GM18502 (cell line): Measurements from ENCODE around the gene MPHOSPH6.
"Not testable (repeated sequence)": the region's sequence is repeated elsewhere in the genome, so short reads cannot be mapped to it uniquely, and the experiment has no call there.

Source experiments
- ATAC-seq: cut with Tn5 transposase; IDR thresholded peaks from one replicate; pipeline ENCODE4 v1.9.1; 2021; ENCODE audit warnings: mild to moderate bottlenecking; ENCODE audit not compliant: unreplicated experiment, poor library complexity

MPHOSPH6 gene

GRCh38 chr16:82169861-82170845 is at the start of gene MPHOSPH6:
TSS of gene MPHOSPH6 (minus strand) at chr16:82170224. CDS start at chr16:82170175, 49 bp downstream.
- ATAC-seq: peak; percentile 96

GRCh38 chr16:82219298-82219697 is 49.3 kb upstream of the MPHOSPH6 start:
- ATAC-seq: no peak

- ATAC-seq: not testable (repeated sequence)
Observed at GRCh38 chr16:82209314-82209713, 39.3 kb upstream of the MPHOSPH6 start.

- ATAC-seq: no peak
Observed at GRCh38 chr16:82203198-82203597, 33.2 kb upstream of the MPHOSPH6 start.

GRCh38 chr16:82201926-82202325 is 31.9 kb upstream of the MPHOSPH6 start:
- ATAC-seq: no peak

GRCh38 chr16:82201351-82201750 is 31.3 kb upstream of the MPHOSPH6 start:
- no peak for ATAC-seq

GRCh38 chr16:82199209-82199608 is 29.2 kb upstream of the MPHOSPH6 start:
- no peak for ATAC-seq

GRCh38 chr16:82197540-82198240 is 27.7 kb upstream of the MPHOSPH6 start:
- no peak for ATAC-seq

- no peak for ATAC-seq
Observed at GRCh38 chr16:82195917-82196494, 26.0 kb upstream of the MPHOSPH6 start.

GRCh38 chr16:82194086-82194485 is 24.1 kb upstream of the MPHOSPH6 start:
- ATAC-seq: no peak

- ATAC-seq: no peak
Observed at GRCh38 chr16:82192665-82193064, 22.6 kb upstream of the MPHOSPH6 start.

GRCh38 chr16:82190386-82190785 is 20.4 kb upstream of the MPHOSPH6 start:
- ATAC-seq: no peak

- ATAC-seq: no peak
Observed at GRCh38 chr16:82187829-82188228, 17.8 kb upstream of the MPHOSPH6 start.

- ATAC-seq: no peak
Observed at GRCh38 chr16:82185012-82185411, 15.0 kb upstream of the MPHOSPH6 start.

- no peak for ATAC-seq
Observed at GRCh38 chr16:82184213-82184612, 14.2 kb upstream of the MPHOSPH6 start.

- ATAC-seq: no peak
Observed at GRCh38 chr16:82183004-82183397, 13.0 kb upstream of the MPHOSPH6 start.

GRCh38 chr16:82182266-82183003 is 12.4 kb upstream of the MPHOSPH6 start:
- no peak for ATAC-seq

- ATAC-seq: no peak
Observed at GRCh38 chr16:82181461-82182185, 11.6 kb upstream of the MPHOSPH6 start.

GRCh38 chr16:82178352-82178751 is 8.3 kb upstream of the MPHOSPH6 start:
- no peak for ATAC-seq

GRCh38 chr16:82177555-82177954 is 7.5 kb upstream of the MPHOSPH6 start:
- ATAC-seq: no peak
